Heart left ventricle (tissue), 13 donors: ENCODE measurements around the gene PLA2G2C.

Experiments used
- POLR2A ChIP-seq, 2 donors: fragments of 450-650 bp; IDR thresholded peaks; one replicate each; pipeline ENCODE4 v1.6.1; 2017; ENCODE audit warnings: antibody characterized with exemption in 2 of 2, mild to moderate bottlenecking in 2 of 2, moderate library complexity in 2 of 2
- TF ChIP-seq, protein P1 (sequence below), 12 donors: fragments of 200-600 bp; sonication (generic) in 4 of 12; IDR thresholded peaks; one replicate each; pipeline versions ENCODE4 v1.5.0 to v1.8.0; 2018 to 2022; ENCODE audit warnings: antibody characterized with exemption in 12 of 12, mild to moderate bottlenecking in 5 of 12
- donor health status: ischemic (EF 13 %, LVEDD 7.1; RV severe dilation, severe dysfunction).
- donor health status: DM: no; HTN: yes; CAD: no.
- donor health status: DM: no; HTN: no; CAD: no.
- donor health status: ischemic (EF 25% LVEDD 6.9; RV normal size, moderate dysfunction).
- donor health status: ischemic (EF 25% LVEDD 5.7; RV mildly dilated, moderate dysfunction).
- donor health status: ischemic (EF 35%, LVEDD 5.7; RV mildly dilated, moderate dysfunction).
- donor health status: nonischemic (EF 11% LVEDD 7.7; RV severe dilation, severe dysfunction).
- donor health status: DM: yes; HTN: yes; CAD: no.
- donor health status: PGD.
- donor health status: ischemic (EF 29% LVEDD 5.4; RV normal size, mild dysfunction).
- donor health status: nonischemic (EF 23%, LVEDD 6.1; RV moderate dilation, normal function).

DNA sequence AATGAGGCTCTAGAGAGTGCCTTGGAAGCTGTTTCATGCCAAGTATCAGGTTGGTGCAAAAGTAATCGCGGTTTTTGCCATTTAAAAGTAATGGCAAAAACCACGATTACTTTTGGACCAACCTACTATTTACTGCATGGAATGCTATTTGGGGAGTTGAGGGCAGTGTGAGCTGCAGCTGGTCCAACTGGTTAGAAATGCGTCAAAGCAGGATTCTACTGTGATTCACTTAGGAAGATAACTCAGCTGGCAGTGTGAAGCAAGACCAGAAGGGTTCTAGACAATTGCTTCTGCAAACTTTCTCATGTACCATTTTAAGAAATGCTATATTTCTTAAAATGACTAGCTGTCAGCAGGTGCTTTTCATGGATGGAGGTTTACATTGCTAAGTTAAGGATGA lies 21.2 kb upstream of the PLA2G2C start:
- TF ChIP-seq POLR2A (IDR thresholded peaks at IDR 0.05): no peak
- TF ChIP-seq, protein P1, sequence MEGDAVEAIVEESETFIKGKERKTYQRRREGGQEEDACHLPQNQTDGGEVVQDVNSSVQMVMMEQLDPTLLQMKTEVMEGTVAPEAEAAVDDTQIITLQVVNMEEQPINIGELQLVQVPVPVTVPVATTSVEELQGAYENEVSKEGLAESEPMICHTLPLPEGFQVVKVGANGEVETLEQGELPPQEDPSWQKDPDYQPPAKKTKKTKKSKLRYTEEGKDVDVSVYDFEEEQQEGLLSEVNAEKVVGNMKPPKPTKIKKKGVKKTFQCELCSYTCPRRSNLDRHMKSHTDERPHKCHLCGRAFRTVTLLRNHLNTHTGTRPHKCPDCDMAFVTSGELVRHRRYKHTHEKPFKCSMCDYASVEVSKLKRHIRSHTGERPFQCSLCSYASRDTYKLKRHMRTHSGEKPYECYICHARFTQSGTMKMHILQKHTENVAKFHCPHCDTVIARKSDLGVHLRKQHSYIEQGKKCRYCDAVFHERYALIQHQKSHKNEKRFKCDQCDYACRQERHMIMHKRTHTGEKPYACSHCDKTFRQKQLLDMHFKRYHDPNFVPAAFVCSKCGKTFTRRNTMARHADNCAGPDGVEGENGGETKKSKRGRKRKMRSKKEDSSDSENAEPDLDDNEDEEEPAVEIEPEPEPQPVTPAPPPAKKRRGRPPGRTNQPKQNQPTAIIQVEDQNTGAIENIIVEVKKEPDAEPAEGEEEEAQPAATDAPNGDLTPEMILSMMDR (IDR thresholded peaks at IDR 0.05): no peak
